Endothelial cell of umbilical vein (primary cell): Measurements from ENCODE around the gene RTN4RL1. TPM values are rescaled to one million over a fixed set of nuclear protein-coding genes. Genes with fewer than 3 reads are reported as not detected.

Experiments used
- BruUV-seq: library from RNA; stranded (reverse); fragments of 400-500 nt; replicated peaks from 2 replicates; lab custom pipeline; 2021; lab: Mats Ljungman, UMichigan
- CTCF ChIA-PET: fragments of 300-600, 350-600 bp; sonication (Branson Sonifier 250); formaldehyde crosslinking; loops from one replicate; lab custom pipeline; 2021; ENCODE audit warnings: antibody characterized with exemption, inconsistent platforms; lab: Charles Lee
- POLR2A ChIA-PET: fragments of 300-600, 350-600 bp; sonication (Branson Sonifier 250); formaldehyde crosslinking; loops from one replicate; lab custom pipeline; 2021; ENCODE audit warnings: antibody characterized with exemption, inconsistent platforms; lab: Charles Lee
- DNase-seq: peaks from one replicate; pipeline ENCODE4 v3.0.0-alpha.2; 2011; ENCODE audit warnings: low read depth, low spot score
- FAIRE-seq: peaks from 2 replicates; lab custom pipeline; 2011; peaks lifted over from hg19 to GRCh38; lab: Jason Lieb, UNC
- H2AFZ ChIP-seq: 2 replicates; pipeline ENCODE4 v1.6.0; 2012; ENCODE audit warnings: low read depth, low read length, control low read depth, inconsistent platforms
- H3K27ac ChIP-seq: 2 replicates; pipeline ENCODE4 v1.5.1; 2011; ENCODE audit warnings: low read depth, mild to moderate bottlenecking, control low read depth, low read length, moderate library complexity; ENCODE audit not compliant: insufficient read depth
- H3K27me3 ChIP-seq, 2 experiments: 2 replicates each; pipeline versions ENCODE4 v1.6.0 to v1.6.1; 2011; ENCODE audit warnings: low read length in 2 of 2, mixed read lengths in 1 of 2; ENCODE audit not compliant: control insufficient read depth in 2 of 2, insufficient read depth in 2 of 2
- H3K36me3 ChIP-seq, 2 experiments: 2 replicates in 1 of 2; 3 replicates in 1 of 2; pipeline ENCODE4 v1.5.1; 2011; ENCODE audit warnings: low read length in 2 of 2, mild to moderate bottlenecking in 1 of 2, moderate library complexity in 1 of 2; ENCODE audit not compliant: control insufficient read depth in 2 of 2, insufficient read depth in 2 of 2; ENCODE audit errors: extremely low read depth in 1 of 2
- H3K4me1 ChIP-seq: 3 replicates; pipeline ENCODE4 v1.5.1; 2011; ENCODE audit warnings: mild to moderate bottlenecking, low read length; ENCODE audit not compliant: control insufficient read depth, insufficient read depth; ENCODE audit errors: extremely low read depth
- H3K4me2 ChIP-seq: 2 replicates; pipeline ENCODE4 v1.6.1; 2011; ENCODE audit warnings: low read length, control low read depth, mixed read lengths; ENCODE audit not compliant: insufficient read depth
- H3K4me3 ChIP-seq, 3 experiments: fragments of 200-600 bp in 1 of 3; sonication (generic), shearing (Covaris generic) in 1 of 3; replicated peaks in 1 of 3; 2 replicates each; pipeline ENCODE4 v1.5.1; 2011 to 2016; ENCODE audit warnings: control low read depth in 3 of 3, low read length in 3 of 3, mild to moderate bottlenecking in 2 of 3, inconsistent platforms in 1 of 3, low read depth in 1 of 3, moderate library complexity in 1 of 3; ENCODE audit not compliant: insufficient read depth in 1 of 3
- H3K79me2 ChIP-seq: 2 replicates; pipeline ENCODE4 v1.6.0; 2012; ENCODE audit warnings: low read length, inconsistent platforms; ENCODE audit not compliant: control insufficient read depth, insufficient read depth
- H3K9ac ChIP-seq: replicated peaks from 2 replicates; pipeline ENCODE3; 2011; ENCODE audit warnings: low read length, control low read depth; ENCODE audit not compliant: insufficient read depth; ENCODE audit errors: extremely low read depth
- H3K9me1 ChIP-seq: replicated peaks from 3 replicates; pipeline ENCODE4 v1.6.0; 2011; ENCODE audit warnings: mild to moderate bottlenecking, low read length; ENCODE audit not compliant: control insufficient read depth, insufficient read depth; ENCODE audit errors: extremely low read depth
- H3K9me3 ChIP-seq: replicated peaks from 2 replicates; pipeline ENCODE4 v1.5.1; 2012; ENCODE audit warnings: low read length, inconsistent platforms; ENCODE audit not compliant: control insufficient read depth, insufficient read depth
- H4K20me1 ChIP-seq: replicated peaks from 2 replicates; pipeline ENCODE3; 2011; ENCODE audit warnings: mild to moderate bottlenecking, low read length; ENCODE audit not compliant: control insufficient read depth, insufficient read depth; ENCODE audit errors: extremely low read depth
- CTCF ChIP-seq, 2 donors: IDR thresholded peaks; 1 replicate in 1 of 2; 2 replicates in 1 of 2; pipeline ENCODE4 v1.5.1; 2011; ENCODE audit warnings: low read length in 2 of 2, mild to moderate bottlenecking in 2 of 2, moderate library complexity in 2 of 2, control low read depth in 1 of 2, inconsistent platforms in 1 of 2, low read depth in 1 of 2; ENCODE audit not compliant: insufficient read depth in 1 of 2; ENCODE audit errors: extremely low read depth in 1 of 2
- EZH2 ChIP-seq: IDR thresholded peaks from 2 replicates; pipeline ENCODE4 v1.6.1; 2012; ENCODE audit warnings: borderline replicate concordance, low read depth, mild to moderate bottlenecking, moderate library complexity, low read length, inconsistent platforms; ENCODE audit not compliant: severe bottlenecking
- FOS ChIP-seq: IDR thresholded peaks from 2 replicates; pipeline ENCODE4 v1.6.1; 2011; ENCODE audit warnings: mild to moderate bottlenecking, low read length, moderate library complexity, borderline replicate concordance; ENCODE audit not compliant: insufficient read depth
- GATA2 ChIP-seq: IDR thresholded peaks from 2 replicates; pipeline ENCODE4 v1.7.0; 2011; ENCODE audit warnings: low read depth, mild to moderate bottlenecking, moderate library complexity, mixed read lengths, low read length; ENCODE audit not compliant: insufficient read length, insufficient read depth
- JUN ChIP-seq: IDR thresholded peaks from 2 replicates; pipeline ENCODE4 v1.6.1; 2011; ENCODE audit warnings: borderline replicate concordance, low read depth; ENCODE audit not compliant: insufficient read length, insufficient read depth
- MAX ChIP-seq: IDR thresholded peaks from 2 replicates; pipeline ENCODE4 v1.6.1; 2011; ENCODE audit not compliant: insufficient read depth, insufficient read length
- MYC ChIP-seq: IDR thresholded peaks from one replicate; pipeline ENCODE4 v1.6.1; 2011; ENCODE audit warnings: mild to moderate bottlenecking, low read depth, low read length
- POLR2A ChIP-seq: IDR thresholded peaks from 2 replicates; pipeline ENCODE4 v1.6.1; 2012; ENCODE audit warnings: low read depth, mild to moderate bottlenecking, control low read depth, low read length
- POLR2AphosphoS5 ChIP-seq: IDR thresholded peaks from 2 replicates; pipeline ENCODE4 v1.6.1; 2012; ENCODE audit warnings: low read depth, mild to moderate bottlenecking, control low read depth, low read length, moderate library complexity; ENCODE audit not compliant: insufficient read depth
- dilution Hi-C: fragments of 300-500 bp; cut with MboI; formaldehyde crosslinking; loops from one replicate; pipeline ENCODE4 v1.15.0; 2019; ENCODE audit warnings: low sequenced_read_pairs; ENCODE audit not compliant: extremely low pct_ligation_motif_present
- intact Hi-C: fragments of 100-400 bp; cut with micrococcal nuclease; formaldehyde crosslinking; loops from one replicate; pipeline ENCODE4 v1.10.0; 2022
- polyA plus RNA-seq, 4 experiments: library from polyadenylated mRNA; depleted of rRNA in 3 of 4; stranded (reverse) in 3 of 4; unstranded in 1 of 4; fragments of >200 nt; gene quantifications; 2 replicates each; pipeline versions ENCODE4 v1.2.1 to v1.2.3, GENCODE V29; 2011 to 2012; ENCODE audit warnings: missing spikeins in 1 of 4
- total RNA-seq: library from RNA; stranded (reverse); gene quantifications from 2 replicates; pipeline ENCODE4 v1.2.3, GENCODE V29; 2021

The RTN4RL1 gene
- total and polyA plus RNA-seq, 2 donors (not counting 3 experiments of a cell fraction or from before 2014, with no cell fraction given), result 0.04 TPM; not detected in 1

GRCh38 chr17:2074919-2075318 lies 49.8 kb upstream of the RTN4RL1 start:
- Histone ChIP-seq H3K4me1 (peaks cover 32% of the 10 kb centered on the region), H3K4me3 (no peak overlapping the region), H3K9ac (no peak overlapping the region), H3K79me2 (no peaks in the 10 kb centered on the region), H3K9me1 (no peaks in the 10 kb centered on the region), H3K9me3 (no peaks in the 10 kb centered on the region), H3K36me3 (peaks cover 0 to 7% of the 10 kb centered on the region in 2 experiments), H2AFZ (no peak overlapping the region), H4K20me1 (no peaks in the 10 kb centered on the region), H3K27me3 (no peaks in the 10 kb centered on the region), H3K27ac (no peak overlapping the region), H3K4me2 (no peak overlapping the region)
- dilution Hi-C loops, result no loop called here
- no peak for FAIRE-seq
- ChIA-PET CTCF (interaction anchor here (1.9 to 2.3 kb wide), 3 partner anchors 11 to 170 kb away, joined by 4 to 10 read pairs (median 7); no protein-coding TSS in a partner anchor), POLR2A (no interaction called here)
- intact Hi-C loops, result no loop called here
- TF ChIP-seq FOS, result no peak
- TF ChIP-seq EZH2, result no peak
- no peak for TF ChIP-seq MYC
- no peak for TF ChIP-seq GATA2
- no peak for TF ChIP-seq JUN
- TF ChIP-seq POLR2A, result no peak
- no peak for TF ChIP-seq MAX
- TF ChIP-seq CTCF (IDR thresholded peaks at IDR 0.05; ENCODE audit: extremely low read depth in 1 of 2, insufficient read depth in 1 of 2, low read depth in 1 of 2, low read length in 2 of 2), result no peak
- TF ChIP-seq POLR2AphosphoS5, result no peak
- no peak for DNase-seq
- no TSS peak for BruUV-seq
